ENCODE results near the gene STRN4.
"Not testable (repeated sequence)": the region's sequence is repeated elsewhere in the genome, so short reads cannot be mapped to it uniquely, and the experiment has no call there.

Gene STRN4

DNA sequence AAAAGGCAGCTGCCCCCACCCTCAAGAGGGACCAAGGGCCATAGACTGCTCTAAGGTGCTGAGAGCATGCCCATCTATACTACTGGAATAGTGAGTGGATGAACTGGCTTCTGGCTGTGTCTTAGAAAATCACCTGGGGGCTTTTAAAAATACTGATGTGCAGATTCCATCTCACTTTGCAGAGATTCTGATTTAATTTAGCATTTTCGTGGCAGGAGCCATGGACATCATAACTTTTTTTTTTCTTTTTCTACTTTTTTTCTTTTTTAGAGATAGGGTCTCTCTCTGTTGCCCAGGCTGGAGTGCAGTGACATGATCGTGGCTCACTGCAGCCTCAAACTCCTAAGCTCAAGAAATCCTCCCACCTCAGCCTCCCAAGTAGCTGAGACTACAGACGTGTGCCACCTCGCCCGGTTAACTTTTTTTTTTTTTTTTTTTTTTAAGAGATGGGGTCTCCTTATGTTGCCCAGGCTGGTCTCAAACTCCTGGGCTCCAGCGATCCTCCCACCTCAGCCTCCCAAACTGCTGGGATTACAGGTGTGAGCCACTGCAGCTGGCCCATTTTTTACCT is 33.4 kb downstream of the STRN4 start:
- not testable (repeated sequence) for DNase-seq (ENCODE audit: low spot score)

- DNase-seq (ENCODE audit: low spot score): no peak
These were observed 35.6 kb downstream of the STRN4 start for GRCh38 chr19:46710687-46711086.

DNA sequence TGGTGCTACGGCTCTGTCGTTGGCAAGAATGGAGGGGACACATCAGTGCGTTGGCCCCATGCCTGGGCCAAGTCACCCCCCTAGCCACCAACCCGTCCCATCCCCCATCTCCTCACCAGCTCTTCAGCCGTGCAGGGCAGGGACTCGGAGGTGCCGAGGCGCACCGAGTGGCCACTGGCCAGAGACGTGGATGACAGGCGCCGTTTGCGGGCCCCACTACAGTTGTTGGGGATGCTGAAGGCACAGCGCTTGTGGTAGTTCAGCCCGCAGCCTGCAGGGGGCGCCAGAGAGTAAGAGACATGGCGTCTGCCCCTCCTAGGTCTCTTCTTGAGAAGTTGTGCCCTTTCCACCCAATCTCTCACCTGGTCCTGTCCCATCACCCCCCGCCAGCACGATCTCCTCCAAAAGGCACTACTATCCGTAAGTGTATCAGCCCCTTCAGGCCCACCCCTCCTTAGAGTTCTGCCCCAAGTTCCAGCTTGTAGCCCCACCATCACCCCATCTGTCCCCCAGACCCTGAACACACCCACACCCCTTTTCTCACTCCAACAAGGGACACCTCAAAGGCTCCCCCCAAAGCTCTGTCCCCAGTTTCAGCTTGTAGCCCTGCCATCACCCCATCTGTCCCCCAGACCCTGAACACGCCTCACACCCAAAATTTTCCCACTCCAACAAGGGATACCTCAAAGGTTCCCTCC is 41.7 kb downstream of the STRN4 start:
- peak; percentile 55 for DNase-seq (ENCODE audit: low spot score)

DNA sequence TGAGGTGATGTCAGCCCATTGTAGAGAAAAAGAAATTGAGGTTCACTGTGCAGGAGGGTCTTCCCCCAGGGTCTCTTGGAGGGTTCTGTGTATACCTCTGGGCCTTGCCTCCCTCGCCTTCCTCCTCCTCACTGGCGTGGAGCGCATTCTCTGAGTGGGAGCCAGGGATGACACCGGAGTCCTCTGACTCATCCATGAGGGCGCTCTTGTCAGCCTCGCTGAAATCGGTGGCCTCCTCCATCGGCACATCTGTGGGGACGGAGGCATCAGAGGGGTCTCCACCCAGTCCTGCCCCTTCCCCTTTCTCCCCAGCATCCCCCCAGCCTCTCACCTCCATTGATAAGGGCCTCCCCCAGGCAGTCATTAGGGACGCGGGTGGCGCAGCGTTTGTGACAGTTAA is 45.5 kb downstream of the STRN4 start:
- no peak for DNase-seq (ENCODE audit: low spot score)

GRCh38 chr19:46698395-46699321 is 47.6 kb downstream of the STRN4 start:
- DNase-seq (ENCODE audit: low spot score): no peak

- DNase-seq (ENCODE audit: low spot score): peak; percentile 83
These were observed 48.9 kb downstream of the STRN4 start for GRCh38 chr19:46697204-46697960.

DNA sequence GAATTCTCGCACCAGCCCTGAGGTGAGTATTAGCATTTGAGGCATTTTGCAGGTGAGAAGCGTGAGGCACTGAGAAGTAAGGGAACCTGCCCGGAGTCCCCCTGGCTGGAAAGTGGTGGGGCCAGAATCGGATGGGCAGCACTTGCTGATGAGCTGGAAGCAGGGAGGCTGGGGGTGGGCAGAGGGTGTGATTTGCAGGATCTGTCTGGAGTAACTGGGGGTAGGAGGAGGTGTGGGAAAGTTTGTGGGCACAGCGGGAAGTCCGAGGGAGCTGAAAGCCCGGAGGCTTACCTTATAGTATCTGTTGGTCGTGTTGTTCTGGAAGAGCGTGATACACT is 49.4 kb downstream of the STRN4 start:
- no peak for DNase-seq (ENCODE audit: low spot score)

DNA sequence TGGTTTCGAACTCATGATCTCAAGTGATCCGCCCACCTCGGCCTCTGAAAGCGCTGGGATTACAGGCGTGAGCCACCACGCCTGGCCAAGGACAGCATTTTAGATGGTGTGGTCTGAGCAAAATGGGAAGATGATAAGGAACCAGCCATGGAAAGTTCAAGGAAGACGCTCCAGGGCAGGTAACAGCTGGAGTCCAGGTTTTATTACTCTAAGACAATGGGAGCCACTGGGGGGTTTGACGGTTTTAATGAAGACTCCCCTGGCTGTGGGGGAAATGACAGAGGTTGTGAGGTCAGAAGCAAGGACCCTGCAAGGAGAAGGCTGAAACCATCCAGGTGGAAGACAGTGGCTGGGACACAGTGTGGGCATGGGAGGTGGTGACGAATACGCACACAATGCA is 50.2 kb downstream of the STRN4 start:
- DNase-seq (ENCODE audit: low spot score): no peak

DNA sequence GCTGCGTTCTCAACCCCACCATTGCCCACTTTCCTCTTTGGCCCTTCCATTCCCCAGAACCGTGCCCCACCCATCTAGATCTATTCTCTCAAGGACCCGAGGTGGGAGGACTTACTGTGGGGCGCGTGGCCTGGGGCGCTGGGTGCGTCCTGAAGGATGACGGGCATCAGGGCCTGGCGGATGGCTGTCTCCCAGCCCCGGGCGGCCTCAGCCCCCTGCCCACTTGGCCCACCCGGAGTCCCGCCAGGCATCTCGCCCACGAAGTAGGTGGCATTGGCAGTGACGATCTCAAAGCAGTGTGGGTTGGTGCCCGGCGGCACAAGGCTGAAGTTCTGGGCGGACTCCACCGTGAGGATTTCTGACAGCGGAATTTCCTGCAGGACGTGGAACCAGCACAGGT is 52.5 kb downstream of the STRN4 start:
- DNase-seq (ENCODE audit: low spot score): no peak

DNA sequence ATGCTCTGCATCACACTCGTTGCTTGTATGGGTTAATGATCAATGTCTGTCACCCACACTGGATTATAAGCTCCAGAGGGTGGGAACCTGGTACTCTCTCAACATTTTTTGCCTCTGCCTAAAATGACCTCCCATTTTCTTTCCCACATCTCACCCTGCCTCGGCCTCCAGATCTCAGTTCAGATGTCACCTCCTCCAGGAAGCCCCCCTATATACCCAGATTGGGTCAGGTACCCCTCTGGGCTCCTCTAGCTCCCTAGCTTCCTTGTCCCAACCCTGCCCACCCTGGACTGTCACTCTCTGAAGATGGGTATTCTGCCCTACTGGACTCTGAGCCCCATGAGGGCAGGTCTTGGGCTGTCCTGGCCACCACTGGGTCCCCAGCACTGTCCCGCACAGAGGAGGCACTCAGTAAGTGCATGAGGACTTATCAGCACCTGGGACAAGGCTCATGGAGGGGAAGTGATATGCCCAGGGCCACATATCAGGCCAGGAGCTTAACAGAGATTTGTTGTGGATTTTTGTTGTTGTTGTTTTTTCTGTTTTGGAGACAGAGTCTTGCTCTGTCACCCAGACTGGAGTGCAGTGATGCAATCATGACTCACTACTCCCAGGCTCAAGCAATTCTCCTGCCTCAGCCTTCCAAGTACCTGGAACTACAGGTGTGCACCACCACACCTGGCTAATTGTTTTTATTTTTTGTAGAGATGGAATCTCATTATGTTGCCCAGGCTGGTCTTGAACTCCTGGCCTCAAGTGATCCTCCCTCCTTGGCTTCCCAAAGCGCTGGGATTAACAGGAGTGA is 53.1 kb downstream of the STRN4 start:
- no peak for DNase-seq (ENCODE audit: low spot score)

DNA sequence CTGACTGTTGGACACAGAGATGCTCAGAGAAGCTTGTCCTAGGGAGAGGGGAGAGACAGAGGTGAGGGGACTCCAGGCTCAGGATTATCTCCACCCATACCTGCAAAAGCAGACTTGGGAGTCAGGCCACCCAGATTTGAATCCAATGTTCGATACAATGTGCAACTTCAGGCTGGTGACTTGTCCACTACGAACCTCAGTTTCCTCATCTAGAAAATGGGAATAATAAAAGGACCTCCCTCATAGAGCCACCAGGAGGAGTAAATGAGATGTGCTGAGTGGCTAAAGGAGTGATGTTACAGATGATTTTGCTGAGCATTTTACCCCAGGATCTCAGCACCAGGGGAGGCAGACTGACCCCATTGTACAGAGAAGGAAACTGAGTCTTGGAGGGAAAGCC is 54.3 kb downstream of the STRN4 start:
- DNase-seq (ENCODE audit: low spot score): no peak

DNA sequence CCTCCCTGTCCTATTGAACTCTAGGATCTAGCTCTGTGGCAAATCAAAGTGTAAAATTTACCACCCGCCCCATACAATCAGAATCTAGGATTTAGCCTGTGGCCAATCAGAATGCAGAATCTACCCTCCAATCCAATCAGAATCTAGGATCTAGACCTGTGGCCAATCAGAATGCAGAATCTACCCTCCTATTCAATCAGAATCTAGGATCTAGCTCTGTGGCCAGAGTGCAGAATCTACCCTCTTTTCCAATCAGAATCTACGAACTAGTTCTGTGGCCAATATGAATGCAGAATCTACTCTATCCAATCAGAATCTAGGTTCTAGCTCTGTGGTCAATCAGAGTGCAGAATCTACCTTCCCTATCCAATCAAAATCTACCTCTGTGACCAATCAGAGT is 55.1 kb downstream of the STRN4 start:
- no peak for DNase-seq (ENCODE audit: low spot score)

GRCh38 chr19:46689358-46689757 is 56.9 kb downstream of the STRN4 start:
- no peak for DNase-seq (ENCODE audit: low spot score)

GRCh38 chr19:46687438-46688145 is 58.7 kb downstream of the STRN4 start:
- no peak for DNase-seq (ENCODE audit: low spot score)

DNA sequence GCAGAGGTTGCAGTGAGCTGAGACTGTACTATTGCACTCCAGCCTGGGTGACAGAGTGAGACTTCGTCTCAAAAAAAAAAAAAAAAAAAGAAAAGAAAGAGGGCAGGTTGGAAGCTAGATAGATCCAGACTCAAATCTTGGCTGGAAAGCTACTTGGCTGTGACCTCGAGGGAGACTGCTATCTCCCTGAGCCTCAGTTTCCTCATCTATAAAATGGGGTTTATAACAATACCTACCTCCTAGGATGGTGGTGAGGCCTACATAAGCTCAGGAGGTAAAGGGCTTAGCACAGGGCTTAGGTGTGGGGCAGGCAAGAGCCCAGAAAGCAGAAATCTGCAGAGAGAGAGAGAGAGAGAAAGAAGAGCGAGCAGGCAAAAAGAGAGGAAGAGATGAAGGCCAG is 61.1 kb downstream of the STRN4 start:
- DNase-seq (ENCODE audit: low spot score): no peak

DNA sequence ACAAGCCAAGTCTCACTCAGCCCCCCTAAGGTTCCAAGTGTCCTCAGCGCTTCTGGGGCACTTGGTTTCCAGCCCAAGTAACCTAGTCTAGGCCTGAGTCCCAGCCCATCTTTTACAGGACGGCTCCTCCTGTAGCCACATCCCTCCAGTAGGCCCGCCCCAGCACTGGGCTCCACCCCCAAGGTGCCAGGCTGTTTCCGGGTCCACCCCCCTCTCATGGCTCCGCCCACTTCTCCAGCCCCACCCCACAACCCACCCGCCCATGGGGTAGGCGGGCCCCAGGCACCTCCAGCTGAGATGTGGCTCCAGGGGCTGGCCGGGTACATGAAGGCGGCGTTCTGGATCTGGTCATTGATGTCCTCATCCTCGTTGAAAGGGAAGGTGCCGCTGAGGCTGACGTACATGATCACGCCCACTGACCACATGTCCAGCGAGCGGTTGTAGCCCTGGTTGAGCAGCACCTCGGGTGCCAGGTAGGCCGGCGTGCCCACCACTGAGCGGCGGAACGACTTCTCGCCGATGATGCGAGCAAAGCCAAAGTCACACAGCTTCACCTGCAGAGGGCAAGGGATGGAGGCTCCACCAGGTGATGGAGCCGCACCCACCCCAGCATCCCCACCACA is 68.0 kb downstream of the STRN4 start:
- DNase-seq (ENCODE audit: low spot score): peak; percentile 13

DNA sequence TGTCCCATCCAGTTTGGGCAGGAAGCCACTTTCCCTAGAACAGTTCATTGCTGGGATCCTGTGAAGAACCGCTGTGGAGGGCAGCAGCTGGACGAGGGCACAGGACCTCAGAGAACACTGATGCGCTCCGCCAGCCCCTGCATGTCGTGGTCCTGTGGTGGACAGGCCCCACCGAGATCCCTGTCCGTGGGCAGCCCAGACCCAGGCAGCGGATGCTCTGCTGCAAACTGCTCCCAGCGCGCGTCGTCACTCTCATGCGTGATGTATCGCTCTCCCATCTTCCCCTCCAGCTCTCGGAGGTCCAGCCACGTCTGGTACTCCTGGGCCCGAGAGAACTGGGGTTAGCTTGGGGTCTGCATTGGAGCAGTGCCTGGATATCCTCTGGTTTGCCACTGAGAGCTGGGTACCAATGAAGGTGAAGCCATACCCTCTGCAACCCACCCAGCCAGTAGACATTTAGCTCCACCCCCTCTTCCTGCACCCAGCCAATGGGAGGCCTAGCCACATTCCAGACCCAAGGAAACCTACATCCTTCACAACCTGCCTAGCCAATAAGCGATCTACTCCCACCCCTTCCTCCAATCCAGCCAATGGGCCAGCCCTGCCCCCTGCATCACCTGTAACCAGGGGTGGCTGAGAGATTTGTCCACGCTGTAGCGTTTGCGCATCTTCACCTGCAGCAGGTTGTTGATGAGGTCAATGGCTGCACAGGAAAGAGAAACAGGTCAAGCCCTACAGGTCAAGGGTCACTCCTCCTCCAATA is 71.7 kb downstream of the STRN4 start:
- DNase-seq (ENCODE audit: low spot score): peak; percentile 60

DNA sequence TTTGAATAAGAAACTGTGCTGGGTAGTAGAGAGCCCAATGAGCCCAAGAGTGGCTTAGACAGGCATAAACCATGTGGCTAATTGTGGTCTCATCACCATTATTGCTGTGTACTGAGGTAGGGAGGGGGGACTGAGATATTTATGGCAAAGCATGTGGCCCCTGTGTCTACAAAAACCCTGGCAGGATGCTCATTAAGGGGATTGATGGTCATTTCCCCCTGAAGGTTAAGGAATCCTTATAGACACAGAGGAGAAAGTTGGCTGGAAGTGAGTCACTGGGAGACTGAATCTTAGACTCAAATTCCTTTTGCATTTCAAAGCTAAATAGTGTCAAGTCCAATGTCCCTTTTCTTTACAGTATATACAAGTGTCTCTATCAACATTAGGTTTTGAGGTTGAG is 75.4 kb downstream of the STRN4 start:
- DNase-seq (ENCODE audit: low spot score): no peak

All from cerebellar cortex (tissue), 1 donor.